Naive B cell (primary cell): ENCODE results near the gene TCP11X2. TPM values are rescaled to one million over a fixed set of nuclear protein-coding genes. Genes with fewer than 3 reads are reported as not detected.
"Not testable (repeated sequence)": the region's sequence is repeated elsewhere in the genome, so short reads cannot be mapped to it uniquely, and the experiment has no call there.

Source experiments
- ATAC-seq, 2 donors: fragments of 150-1000 bp; cut with Tn5 transposase; 2 replicates each; pipeline ENCODE4 v1.10.0; 2021; ENCODE audit warnings: low read depth in 2 of 2, mild to moderate bottlenecking in 2 of 2, moderate library complexity in 2 of 2
- DNase-seq: peaks from one replicate; pipeline ENCODE4 v3.0.0; 2022
- H3K27ac Mint-ChIP-seq, 6 donors: one replicate each; pipeline ENCODE4 v1.8.0; 2020 to 2022; ENCODE audit warnings: mild to moderate bottlenecking in 6 of 6, mixed read lengths in 6 of 6, moderate library complexity in 5 of 6, inconsistent platforms in 2 of 6
- H3K27me3 Mint-ChIP-seq, 3 donors: one replicate each; pipeline ENCODE4 v1.8.0; 2021 to 2022; ENCODE audit warnings: mixed read lengths in 3 of 3, mild to moderate bottlenecking in 1 of 3
- H3K36me3 Mint-ChIP-seq, 2 donors: one replicate each; pipeline ENCODE4 v1.8.0; 2020 to 2022; ENCODE audit warnings: mixed read lengths in 2 of 2, inconsistent platforms in 1 of 2, mild to moderate bottlenecking in 1 of 2
- H3K4me1 Mint-ChIP-seq, 3 donors: one replicate each; pipeline ENCODE4 v1.8.0; 2020 to 2022; ENCODE audit warnings: mixed read lengths in 3 of 3, inconsistent platforms in 1 of 3, mild to moderate bottlenecking in 1 of 3, moderate library complexity in 1 of 3
- H3K4me3 Mint-ChIP-seq, 8 donors: one replicate each; pipeline ENCODE4 v1.8.0; 2020 to 2022; ENCODE audit warnings: mild to moderate bottlenecking in 8 of 8, mixed read lengths in 8 of 8, moderate library complexity in 8 of 8, inconsistent platforms in 2 of 8
- H3K9me3 Mint-ChIP-seq, 7 donors: one replicate each; pipeline ENCODE4 v1.8.0; 2020 to 2022; ENCODE audit warnings: mixed read lengths in 7 of 7, mild to moderate bottlenecking in 5 of 7, inconsistent platforms in 2 of 7, moderate library complexity in 1 of 7
- polyA plus RNA-seq, 6 donors: library from polyadenylated mRNA; unstranded; fragments of 300-500 nt; fragmentation: Illumina TruSeq; gene quantifications; one replicate each; pipeline ENCODE4 v1.2.3, GENCODE V29; 2021; ENCODE audit warnings: low read depth in 6 of 6

The TCP11X2 gene
- polyA plus RNA-seq: not detected

GRCh38 chrX:102471762-102472220, at the start of gene TCP11X2:
Gene TCP11X2, minus strand, starts transcription at chrX:102471812.
- H3K4me3 Mint-ChIP-seq, H3K36me3 Mint-ChIP-seq, H3K27ac Mint-ChIP-seq, H3K27me3 Mint-ChIP-seq, ATAC-seq, H3K4me1 Mint-ChIP-seq, H3K9me3 Mint-ChIP-seq, DNase-seq: not testable (repeated sequence)

GRCh38 chrX:102517326-102517725, 45.7 kb upstream of the TCP11X2 start:
- Mint-ChIP-seq H3K36me3 (peaks cover 0 to 5% of the 10 kb centered on the region in 2 donors), H3K27ac (no peak overlapping the region), H3K4me3 (peak overlapping the region in 3 of 8 donors; percentile 17 to 70 (median 21)), H3K9me3 (peaks cover 0 to 10% (median 0%) of the 10 kb centered on the region in 7 donors), H3K27me3 (peaks cover 21 to 36% (median 27%) of the 10 kb centered on the region in 3 donors), H3K4me1 (peaks cover 0 to 6% (median 6%) of the 10 kb centered on the region in 3 donors)
- ATAC-seq: no peak
- no peak for DNase-seq

- Mint-ChIP-seq H3K27me3 (peaks cover 21 to 36% (median 27%) of the 10 kb centered on the region in 3 donors), H3K4me1 (peaks cover 0 to 6% (median 6%) of the 10 kb centered on the region in 3 donors), H3K4me3 (peak within 1 kb of the TSS; percentile 48 to 89 (median 84)), H3K36me3 (peaks cover 0 to 5% of the 10 kb centered on the region in 2 donors), H3K9me3 (peaks cover 0 to 10% (median 0%) of the 10 kb centered on the region in 7 donors), H3K27ac (peak within 1 kb of the TSS in 1 of 6 donors; percentile 52)
- peak; percentile 72 to 77 for ATAC-seq
- DNase-seq: peak; percentile 26
Observed at GRCh38 chrX:102515975-102516941, 44.6 kb upstream of the TCP11X2 start, which contains the start of gene TMSB15A. Gene TMSB15A, minus strand, starts transcription at chrX:102516739.

- no peak for ATAC-seq
- no peak overlapping the region for H3K4me3 Mint-ChIP-seq
- H3K36me3 Mint-ChIP-seq: peaks cover 0 to 5% of the 10 kb centered on the region in 2 donors
- DNase-seq: no peak
- H3K4me1 Mint-ChIP-seq: peaks cover 0 to 6% (median 6%) of the 10 kb centered on the region in 3 donors
- H3K27me3 Mint-ChIP-seq: peaks cover 27 to 36% (median 31%) of the 10 kb centered on the region in 3 donors
- H3K9me3 Mint-ChIP-seq: peaks cover 0 to 12% (median 0%) of the 10 kb centered on the region in 7 donors
- H3K27ac Mint-ChIP-seq: no peak overlapping the region
Observed at GRCh38 chrX:102514536-102514935, 42.9 kb upstream of the TCP11X2 start.

GRCh38 chrX:102498732-102499131, 27.1 kb upstream of the TCP11X2 start:
- DNase-seq: no peak
- Mint-ChIP-seq H3K4me3 (no peak overlapping the region), H3K36me3 (no peaks in the 10 kb centered on the region), H3K4me1 (no peaks in the 10 kb centered on the region), H3K9me3 (peaks cover 0 to 25% (median 6%) of the 10 kb centered on the region in 7 donors), H3K27me3 (peaks cover 5 to 19% (median 15%) of the 10 kb centered on the region in 3 donors), H3K27ac (no peak overlapping the region)
- ATAC-seq: no peak

- H3K4me3 Mint-ChIP-seq: no peak overlapping the region
- H3K36me3 Mint-ChIP-seq: no peaks in the 10 kb centered on the region
- peaks cover 0 to 3% (median 3%) of the 10 kb centered on the region in 3 donors for H3K27me3 Mint-ChIP-seq
- DNase-seq: no peak
- peaks cover 0 to 15% (median 8%) of the 10 kb centered on the region in 7 donors for H3K9me3 Mint-ChIP-seq
- no peaks in the 10 kb centered on the region for H3K4me1 Mint-ChIP-seq
- ATAC-seq: no peak
- H3K27ac Mint-ChIP-seq: no peak overlapping the region
Observed at GRCh38 chrX:102491766-102492165, 20.2 kb upstream of the TCP11X2 start.

GRCh38 chrX:102478765-102479164, 7.2 kb upstream of the TCP11X2 start:
- not testable (repeated sequence) for H3K36me3 Mint-ChIP-seq, DNase-seq, H3K4me3 Mint-ChIP-seq, ATAC-seq, H3K9me3 Mint-ChIP-seq, H3K27me3 Mint-ChIP-seq, H3K27ac Mint-ChIP-seq, H3K4me1 Mint-ChIP-seq

- not testable (repeated sequence) for H3K4me3 Mint-ChIP-seq, H3K27me3 Mint-ChIP-seq, H3K4me1 Mint-ChIP-seq, DNase-seq, H3K27ac Mint-ChIP-seq, H3K36me3 Mint-ChIP-seq, H3K9me3 Mint-ChIP-seq, ATAC-seq
Observed at GRCh38 chrX:102470215-102470614, 1.4 kb downstream of the TCP11X2 start.

- H3K4me3 Mint-ChIP-seq, H3K27ac Mint-ChIP-seq, H3K27me3 Mint-ChIP-seq, H3K4me1 Mint-ChIP-seq, DNase-seq, ATAC-seq, H3K36me3 Mint-ChIP-seq, H3K9me3 Mint-ChIP-seq: not testable (repeated sequence)
Observed at GRCh38 chrX:102458615-102459014, 13.0 kb downstream of the TCP11X2 start.

- not testable (repeated sequence) for DNase-seq, H3K27me3 Mint-ChIP-seq, H3K27ac Mint-ChIP-seq, H3K36me3 Mint-ChIP-seq, H3K4me3 Mint-ChIP-seq, H3K9me3 Mint-ChIP-seq, ATAC-seq, H3K4me1 Mint-ChIP-seq
Observed at GRCh38 chrX:102439908-102440307, 31.7 kb downstream of the TCP11X2 start, which contains the start of gene NXF2B. Gene NXF2B, minus strand, starts transcription at chrX:102440008. Its CDS starts 59,972 bp downstream, at chrX:102380036.

- H3K9me3 Mint-ChIP-seq, H3K4me1 Mint-ChIP-seq, H3K4me3 Mint-ChIP-seq, ATAC-seq, H3K36me3 Mint-ChIP-seq, DNase-seq, H3K27me3 Mint-ChIP-seq, H3K27ac Mint-ChIP-seq: not testable (repeated sequence)
Observed at GRCh38 chrX:102414493-102414892, 57.1 kb downstream of the TCP11X2 start.
